ENCODE results near the gene LPAR2.
A peak's percentile ranks its signal among the peaks of the same experiment; 100 is the strongest.
"Not testable (repeated sequence)": the region's sequence is repeated elsewhere in the genome, so short reads cannot be mapped to it uniquely, and the experiment has no call there.

Gene LPAR2

DNA sequence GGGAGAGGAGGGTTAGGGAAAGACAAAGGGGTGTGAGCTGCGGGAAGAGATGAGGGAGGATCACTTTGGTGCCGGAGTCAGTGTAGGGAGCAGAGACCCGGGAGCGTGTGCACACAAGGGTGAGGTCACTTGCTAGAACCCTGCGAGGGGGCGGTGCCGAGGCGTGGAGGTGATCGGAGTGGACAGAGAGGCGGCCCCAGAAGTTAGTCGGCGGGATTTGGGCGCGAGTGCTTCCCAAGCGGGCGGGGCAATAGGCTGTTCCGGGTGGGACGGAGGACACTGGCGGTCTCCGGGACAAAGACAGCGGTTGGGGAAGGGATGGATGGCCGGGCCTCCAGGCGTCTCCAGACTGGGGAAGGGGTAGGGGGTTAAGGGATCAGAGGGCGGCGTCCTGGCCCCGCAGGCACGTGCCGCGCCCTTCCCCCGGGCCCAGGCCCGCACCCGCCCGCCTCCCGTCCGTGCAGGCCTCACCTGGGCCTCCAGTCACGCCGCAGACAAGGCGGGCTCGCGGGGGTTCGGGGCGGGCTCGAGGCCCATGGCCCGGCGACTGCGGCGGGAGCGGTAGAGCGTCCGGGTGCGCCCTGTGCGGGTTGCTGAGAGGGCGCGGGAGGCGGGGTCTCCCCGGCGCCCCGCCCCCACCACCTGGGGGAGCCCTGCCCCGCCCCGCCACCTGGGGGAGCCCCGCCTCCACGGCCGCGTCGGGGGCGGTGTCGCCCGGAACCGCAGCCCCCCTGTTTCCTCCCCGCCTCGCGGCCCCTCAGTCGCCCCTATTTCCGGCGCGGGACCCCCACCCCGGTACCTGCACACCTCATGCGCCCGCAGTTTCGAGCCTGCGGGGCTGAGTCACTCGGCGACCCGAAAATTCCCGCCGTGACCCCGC, at the start of gene LPAR2:
Gene LPAR2, minus strand, starts transcription at position 600 of the 880 bp plus-strand sequence. CDS start 945 bp downstream, outside the sequence.
- no peak for DNase-seq

GRCh38 chr19:19677579-19677978, 49.6 kb upstream of the LPAR2 start:
- no peak for DNase-seq

- no peak for DNase-seq
These were observed 46.3 kb upstream of the LPAR2 start for GRCh38 chr19:19674315-19674714.

GRCh38 chr19:19672816-19673215, 44.8 kb upstream of the LPAR2 start:
- DNase-seq: no peak

- no peak for DNase-seq
These were observed 42.1 kb upstream of the LPAR2 start for GRCh38 chr19:19670070-19670551.

DNA sequence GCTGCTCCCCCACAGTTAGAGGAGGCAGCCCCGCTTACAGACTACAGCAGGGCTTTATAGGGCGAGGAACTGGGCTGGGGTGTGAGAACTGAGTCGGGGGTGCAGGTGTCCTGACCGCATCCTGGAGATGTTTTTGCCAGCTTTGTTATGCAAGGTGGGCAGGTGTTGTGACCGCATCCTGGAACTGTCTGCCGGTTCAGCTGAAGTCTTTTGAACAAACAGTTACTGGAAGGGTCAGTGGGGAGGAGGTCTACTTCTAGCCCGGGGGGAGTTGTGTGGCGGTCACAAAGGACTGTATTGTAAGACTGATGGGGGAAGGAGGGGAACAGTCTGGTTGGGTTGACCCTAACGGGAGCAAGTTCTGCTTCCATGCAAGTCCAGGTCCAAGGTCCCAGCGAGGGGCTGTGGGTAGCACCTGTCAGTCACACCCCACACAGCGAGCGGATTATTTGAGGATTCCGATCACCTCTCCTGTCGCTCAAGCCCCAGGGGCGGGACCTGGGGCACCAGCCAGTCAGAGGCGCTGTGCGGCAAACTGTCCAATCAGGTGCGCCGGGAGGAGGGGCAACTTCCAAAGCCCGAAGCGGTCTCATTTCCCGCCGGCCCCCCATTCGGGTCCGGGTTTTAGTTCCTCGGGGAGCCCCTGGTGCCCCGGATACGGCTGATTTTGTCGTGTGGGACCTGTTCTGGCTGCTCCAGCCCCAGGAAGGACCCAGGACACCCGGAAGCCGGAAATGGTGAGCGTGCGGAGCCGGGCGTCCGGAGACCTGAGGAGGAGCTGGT, 40.4 kb upstream of the LPAR2 start, which contains the start of gene ZNF101:
Gene ZNF101, plus strand, starts transcription at position 610 of the 783 bp plus-strand sequence. Its CDS starts 125 bp downstream, at position 735.
- DNase-seq: peak; percentile 95

DNA sequence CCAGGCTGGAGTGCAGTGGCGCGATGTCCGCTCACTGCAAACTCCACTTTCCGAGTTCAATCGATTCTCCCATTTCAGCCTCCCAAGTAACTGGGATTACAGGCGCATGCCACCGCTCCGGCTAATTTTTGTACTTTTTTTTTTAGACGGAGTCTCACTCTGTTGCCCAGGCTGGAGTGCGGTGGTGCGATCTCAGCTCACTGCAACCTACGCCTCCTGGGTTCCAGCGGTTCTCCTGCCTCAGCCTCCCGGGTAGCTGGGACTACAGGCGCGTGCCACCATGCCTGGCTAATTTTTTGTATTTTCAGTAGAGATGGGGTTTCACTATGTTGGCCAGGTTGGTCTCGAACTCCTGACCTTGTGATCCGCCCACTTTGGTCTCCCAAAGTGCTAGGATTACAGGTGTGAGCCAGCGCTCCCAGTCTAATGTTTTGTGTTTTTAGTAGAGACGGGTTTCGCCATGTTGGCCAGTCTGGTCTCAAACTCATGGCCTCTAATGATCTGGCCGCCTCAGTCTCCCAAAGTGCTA, 37.5 kb upstream of the LPAR2 start:
- not testable (repeated sequence) for DNase-seq

DNA sequence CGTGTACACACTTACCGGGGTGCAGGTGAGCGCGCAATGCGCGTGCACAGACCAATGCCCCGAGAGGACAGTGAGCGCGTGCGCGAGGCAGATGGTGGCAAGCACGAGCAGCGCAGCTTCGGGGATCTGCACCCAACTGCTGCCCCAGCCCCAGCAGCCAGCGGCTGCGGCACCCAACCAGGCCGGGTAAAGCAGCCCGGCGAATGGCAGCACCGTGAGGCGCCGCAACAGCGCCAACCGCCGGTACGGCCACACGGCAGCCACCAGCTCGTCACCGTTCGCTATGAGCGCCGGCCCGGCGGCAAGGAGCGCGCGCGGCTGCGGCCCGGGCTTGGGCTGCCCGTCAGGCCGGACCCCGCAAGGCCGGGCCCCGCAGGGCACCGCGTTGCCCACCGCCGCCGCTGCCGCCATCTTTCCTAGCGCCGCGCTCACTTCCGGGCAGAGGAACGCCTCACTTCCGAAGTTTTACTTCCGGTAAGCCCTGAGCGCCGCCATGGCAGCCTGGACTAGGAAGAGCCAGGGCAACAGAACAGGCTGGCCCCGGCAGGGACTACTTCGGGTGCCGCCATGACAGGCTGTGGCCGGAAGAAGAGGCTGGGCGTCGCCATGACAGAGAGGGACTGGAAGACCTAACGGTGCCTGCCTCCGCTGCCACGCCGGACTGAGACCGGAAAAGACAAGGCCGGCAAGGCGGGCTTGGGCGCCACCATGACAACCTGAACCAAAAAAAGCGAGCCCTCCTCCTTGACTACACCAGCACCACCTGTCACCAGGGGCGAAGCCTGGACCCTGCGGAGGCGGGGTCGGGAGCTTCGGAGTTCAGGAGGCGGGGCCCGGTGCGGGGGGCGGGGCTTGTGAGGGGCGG, 35.5 kb upstream of the LPAR2 start, which contains the start of gene ATP13A1:
Gene ATP13A1, minus strand, starts transcription at position 421 of the 865 bp plus-strand sequence. Its CDS starts 10 bp downstream, at position 411.
- peak; percentile 98 for DNase-seq

GRCh38 chr19:19662871-19663255, 34.8 kb upstream of the LPAR2 start:
- peak; percentile 69 for DNase-seq

- no peak for DNase-seq
These were observed 34.3 kb upstream of the LPAR2 start for GRCh38 chr19:19662344-19662743.

DNA sequence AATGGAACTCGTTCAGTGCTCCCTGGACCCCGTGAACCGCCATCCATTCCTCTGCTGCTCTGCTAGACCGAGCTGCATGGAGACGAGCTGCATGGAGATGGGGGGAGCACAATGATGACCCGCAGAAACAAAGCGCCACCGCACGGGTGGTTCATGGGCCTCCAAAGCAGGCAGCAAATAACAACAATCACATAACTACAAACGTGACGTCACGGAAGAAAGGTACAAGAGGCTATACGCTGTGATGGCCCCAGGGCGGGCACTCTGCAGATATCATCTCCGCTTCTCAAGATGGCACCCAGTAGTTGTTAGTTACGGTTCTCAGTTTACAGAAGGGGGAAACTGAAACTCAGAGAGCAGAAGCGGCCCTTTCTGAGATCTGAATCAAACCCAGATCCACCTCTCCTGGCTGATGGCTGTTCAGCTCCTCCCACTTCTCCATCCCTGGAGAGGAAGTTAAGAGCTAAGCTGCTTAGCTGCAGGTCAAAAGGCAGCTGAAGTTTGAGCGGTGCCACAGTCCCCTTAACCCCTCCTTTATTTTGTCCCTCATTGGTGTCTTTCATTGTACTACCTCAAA, 33.7 kb upstream of the LPAR2 start:
- peak; percentile 94 for DNase-seq

GRCh38 chr19:19661141-19661674, 33.2 kb upstream of the LPAR2 start:
- no peak for DNase-seq

GRCh38 chr19:19659646-19660245, 31.7 kb upstream of the LPAR2 start:
- no peak for DNase-seq

GRCh38 chr19:19657397-19657783, 29.4 kb upstream of the LPAR2 start:
- no peak for DNase-seq

GRCh38 chr19:19656451-19657396, 28.7 kb upstream of the LPAR2 start:
- DNase-seq: no peak

DNA sequence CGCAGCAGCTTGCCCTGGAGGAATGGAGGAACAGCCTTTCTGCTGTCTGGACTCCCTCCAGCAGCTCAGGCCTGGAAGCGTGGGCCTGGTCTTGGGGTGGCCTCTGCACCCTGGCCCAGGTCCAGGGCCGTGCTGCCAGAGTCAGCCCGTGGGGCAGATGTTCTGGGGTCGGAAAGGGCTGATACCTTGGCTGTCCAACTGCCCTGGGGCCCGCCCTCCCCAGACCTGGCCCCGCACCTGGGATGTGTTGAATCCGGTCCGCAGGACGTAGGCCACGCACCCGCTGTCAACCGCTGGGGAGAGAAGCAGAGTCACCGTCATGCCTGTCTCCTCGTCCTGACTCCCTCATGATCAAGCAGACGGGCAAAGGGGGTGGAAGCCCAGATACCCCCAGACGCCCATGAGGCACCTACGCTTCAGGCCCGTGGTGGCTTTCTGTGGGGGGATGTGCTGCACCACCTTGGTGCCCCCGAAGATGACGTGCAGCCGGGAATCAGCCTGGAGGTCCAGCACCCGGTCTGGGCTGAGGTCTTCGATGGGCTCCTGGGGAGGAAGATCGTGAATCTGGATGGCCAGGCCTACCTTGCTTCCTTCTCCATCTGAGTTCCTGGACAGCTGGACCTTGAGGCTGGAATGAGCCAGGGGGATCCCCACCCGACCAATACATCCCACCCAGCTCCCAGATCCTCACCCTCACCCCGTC, 27.8 kb upstream of the LPAR2 start:
- no peak for DNase-seq

GRCh38 chr19:19655051-19655594, 27.1 kb upstream of the LPAR2 start:
- DNase-seq: no peak

DNA sequence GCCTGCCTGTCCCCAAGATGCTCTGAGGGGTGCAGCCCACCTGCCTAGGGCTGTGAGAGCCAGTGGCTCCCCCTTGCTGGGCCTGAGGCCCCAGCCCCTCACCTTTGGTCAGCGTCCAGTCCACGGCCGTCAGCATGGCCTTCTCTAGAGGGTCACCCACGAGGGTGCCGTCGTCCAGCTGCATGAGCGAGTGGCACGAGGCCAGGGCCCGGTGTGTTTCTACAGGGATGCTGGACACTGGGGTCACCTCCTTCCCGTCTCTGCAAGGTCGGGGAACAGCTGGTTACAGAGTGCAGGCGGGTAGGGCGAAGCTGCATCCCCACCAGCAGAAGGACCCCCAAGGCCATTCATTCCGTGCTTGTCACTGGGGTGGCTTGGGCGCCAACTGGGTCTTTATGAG, 26.4 kb upstream of the LPAR2 start:
- no peak for DNase-seq

- no peak for DNase-seq
These were observed 25.7 kb upstream of the LPAR2 start for GRCh38 chr19:19653597-19654147.
